Measurements from ENCODE around the gene GMPS. TPM values are rescaled to one million over a fixed set of nuclear protein-coding genes. Genes with fewer than 3 reads are reported as not detected.
A peak's percentile ranks its signal among the peaks of the same experiment; 100 is the strongest.
"Not testable (repeated sequence)": the region's sequence is repeated elsewhere in the genome, so short reads cannot be mapped to it uniquely, and the experiment has no call there.

GMPS gene
- total RNA-seq, 2 donors from 2014 or later = 29.3 to 39.6 TPM

DNA sequence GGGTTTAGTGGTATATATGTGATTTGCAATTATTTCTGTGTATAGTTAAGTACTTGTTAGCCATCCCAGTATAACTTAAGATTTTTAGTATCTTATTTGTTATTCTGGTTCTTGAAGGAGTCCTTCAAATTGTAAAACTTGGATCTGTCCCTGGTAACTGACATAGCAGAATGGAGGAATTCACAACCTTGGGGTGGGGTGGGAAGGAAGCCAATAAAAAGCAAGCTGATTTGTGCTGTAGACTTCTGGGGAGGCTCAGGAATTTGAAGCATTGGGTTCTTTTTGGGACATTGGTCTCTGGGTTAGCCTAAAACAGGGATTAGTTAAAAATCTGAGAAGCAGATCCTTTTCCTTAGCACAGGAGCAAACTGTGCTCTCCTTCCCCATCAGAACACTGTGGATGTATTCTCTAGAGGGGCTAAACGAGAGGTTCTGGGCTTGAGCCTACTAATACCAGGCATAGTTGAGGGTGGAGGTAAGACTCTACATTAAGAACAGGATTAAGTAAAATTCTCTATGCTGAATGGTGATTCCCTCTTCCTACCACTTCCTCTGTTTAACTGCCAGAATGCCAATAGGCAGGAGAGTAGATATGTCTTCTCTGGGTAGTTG lies 42.2 kb downstream of the GMPS start:
- intact Hi-C loops (cut with DNase I) = no loop called here

DNA sequence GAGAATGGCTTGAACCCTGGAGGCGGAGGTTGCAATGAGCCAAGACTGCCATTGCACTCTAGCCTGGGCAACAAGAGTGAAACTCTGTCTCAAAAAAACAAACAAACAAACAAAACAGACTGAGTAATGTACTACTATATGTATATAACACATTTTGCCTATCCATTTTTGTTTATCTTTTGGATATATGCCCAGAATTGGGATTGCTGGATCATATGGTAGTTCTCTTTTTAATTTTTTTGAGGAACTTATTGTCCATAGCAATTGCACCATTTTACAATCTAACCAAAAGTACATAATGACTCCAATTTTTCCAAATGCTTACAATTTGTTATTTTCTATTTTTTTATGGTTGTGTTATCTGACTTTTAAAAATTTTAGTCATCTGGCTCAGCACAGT lies 47.3 kb downstream of the GMPS start:
- intact Hi-C loops (cut with DNase I) = no loop called here
- DNase-seq (no peak), ATAC-seq (no peak)

More for the DNA sequence above, 42.2 kb downstream of the GMPS start:
- no peak for DNase-seq
- ATAC-seq = peak; percentile 19 to 44

DNA sequence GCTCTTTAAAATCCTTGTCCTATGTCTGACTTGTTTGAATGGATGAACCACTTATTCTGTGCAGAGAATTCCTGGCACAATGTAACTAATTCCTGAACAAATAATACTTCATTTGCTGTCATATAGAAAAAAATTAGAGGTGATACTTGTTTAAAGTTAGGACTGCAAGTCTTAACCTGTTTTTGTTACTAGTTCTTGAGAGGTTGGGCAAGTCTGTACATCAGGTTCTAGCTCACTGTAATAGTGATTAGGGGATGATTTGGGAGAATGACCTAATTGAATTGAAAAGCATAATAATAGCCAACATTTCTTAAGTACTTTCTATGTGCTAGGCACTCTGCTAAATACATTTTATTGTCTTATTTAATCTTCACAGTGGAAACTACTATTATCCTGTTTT lies 49.3 kb downstream of the GMPS start:
- no peak for ATAC-seq
- intact Hi-C loops (cut with DNase I) = no loop called here
- no peak for DNase-seq

DNA sequence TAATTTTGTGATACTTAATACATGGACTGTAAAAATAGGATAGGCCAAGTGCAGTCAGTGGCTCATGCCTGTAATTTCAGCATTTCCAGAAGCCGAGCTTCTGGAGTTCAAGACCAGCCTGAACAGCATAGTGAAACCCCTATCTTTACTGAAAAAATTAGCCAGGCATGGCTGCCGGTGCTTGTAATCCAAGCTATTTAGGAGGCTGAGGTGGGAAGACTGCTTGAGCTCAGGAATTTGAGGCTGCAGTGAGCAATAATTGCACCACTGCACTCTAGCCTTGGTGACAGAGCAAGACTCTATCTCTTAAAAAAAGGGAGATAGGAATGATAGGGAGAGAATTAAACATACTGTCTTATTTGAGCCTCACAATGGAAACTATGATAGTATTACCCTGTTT lies 51.0 kb downstream of the GMPS start:
- no peak for ATAC-seq
- intact Hi-C loops (cut with DNase I) = no loop called here

DNA sequence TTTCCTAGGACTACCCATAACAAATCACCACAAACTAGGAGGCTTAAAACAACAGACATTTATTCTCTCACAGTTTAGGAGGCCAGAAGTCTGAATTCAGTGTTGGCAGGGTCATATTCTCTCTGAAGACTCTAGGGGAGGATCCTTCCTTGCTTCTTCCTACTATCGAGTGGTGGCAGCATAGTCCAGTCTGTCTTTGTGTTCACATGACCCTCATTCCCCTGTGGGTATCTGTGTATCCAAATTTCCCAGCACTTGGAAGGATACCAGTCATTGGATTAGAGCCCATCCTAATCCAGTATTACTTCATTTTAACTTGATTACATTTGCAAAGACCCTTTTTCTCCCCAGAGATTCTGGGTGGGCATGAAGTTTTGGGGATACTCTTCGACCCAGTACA lies 63.8 kb downstream of the GMPS start:
- intact Hi-C loops (cut with DNase I) = no loop called here
- ATAC-seq (peak; percentile 61 to 92), DNase-seq (no peak)

More for the DNA sequence above, 51.0 kb downstream of the GMPS start:
- DNase-seq = no peak

DNA sequence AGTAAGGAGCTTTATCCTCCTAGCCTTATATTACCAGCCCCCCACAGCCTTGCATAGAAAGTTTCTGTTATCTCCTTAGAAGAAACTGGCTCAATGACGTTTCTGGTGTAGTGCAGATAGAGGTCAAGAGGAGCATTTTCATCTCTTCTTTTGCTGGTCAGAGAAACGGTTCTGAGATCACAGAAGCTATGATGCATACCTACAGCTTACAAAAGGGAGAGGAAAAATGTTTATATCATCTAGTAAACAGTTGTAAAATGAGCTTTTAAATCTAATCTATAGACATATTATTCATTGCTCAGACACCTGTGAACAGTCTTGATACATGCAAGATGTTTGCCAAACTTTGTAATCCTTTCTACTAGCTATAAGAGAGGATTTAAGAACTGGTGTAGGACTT lies 68.0 kb downstream of the GMPS start:
- intact Hi-C loops (cut with DNase I) = no loop called here
- DNase-seq = no peak
- ATAC-seq = no peak

DNA sequence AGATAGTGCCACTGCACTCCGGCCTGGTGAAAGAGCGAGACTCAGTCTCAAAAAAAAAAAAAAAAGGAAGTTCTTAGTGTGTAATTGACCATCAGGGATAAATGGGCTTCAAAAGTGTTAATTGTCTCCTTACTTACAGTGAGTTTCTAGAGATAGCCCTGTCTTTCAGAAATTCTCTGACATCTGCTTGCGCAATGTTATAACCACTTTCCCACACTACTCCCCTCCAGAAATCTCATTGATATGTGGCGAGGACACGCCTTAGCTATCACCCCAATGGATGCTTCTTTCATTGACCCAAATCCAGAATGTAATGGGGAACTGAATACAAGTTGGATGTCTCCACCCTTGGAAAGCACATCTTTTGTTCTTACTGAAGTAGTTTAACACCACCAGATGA lies 70.9 kb downstream of the GMPS start:
- DNase-seq = no peak
- ATAC-seq = no peak
- intact Hi-C loops (cut with DNase I) = no loop called here

DNA sequence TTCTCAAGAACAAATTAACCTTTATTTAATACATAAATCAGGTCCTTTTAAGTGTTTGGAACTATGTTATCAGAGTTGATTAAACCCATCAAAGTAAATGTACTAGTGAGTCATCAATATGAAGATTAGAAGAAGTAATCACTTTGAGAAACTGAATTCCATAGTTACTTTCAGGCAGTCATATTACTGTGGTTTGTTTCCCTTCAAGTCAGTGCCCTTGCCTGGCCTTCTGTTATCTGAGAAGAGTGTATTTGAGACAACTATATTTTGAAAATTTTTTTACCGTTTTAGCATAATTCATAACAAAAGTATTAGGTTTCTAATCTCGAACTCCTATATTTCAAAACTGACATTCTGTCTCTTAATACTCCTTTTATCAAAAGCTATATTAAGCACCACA lies 73.6 kb downstream of the GMPS start:
- DNase-seq (no peak), ATAC-seq (no peak)
- intact Hi-C loops (cut with DNase I) = no loop called here

DNA sequence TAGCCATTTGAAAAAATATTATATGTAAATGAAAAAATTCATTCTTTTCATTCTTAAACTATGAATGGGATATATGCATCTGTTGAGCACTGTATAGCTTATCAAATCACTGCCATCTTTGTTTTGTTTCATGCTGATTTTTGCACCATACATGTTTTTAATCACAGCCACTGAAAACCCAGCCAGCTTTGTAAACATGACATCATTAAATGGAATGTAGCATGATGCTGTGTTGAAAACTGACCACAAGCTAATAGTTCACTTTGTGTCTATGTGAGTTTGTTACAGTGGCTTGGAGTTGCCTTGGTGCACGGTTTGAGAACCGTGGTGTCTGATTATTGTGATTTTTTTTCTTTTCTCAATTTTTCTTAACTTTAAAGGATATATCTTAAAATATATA lies 75.7 kb downstream of the GMPS start:
- DNase-seq (no peak), ATAC-seq (peak in 1 of 2 donors; percentile 63)
- intact Hi-C loops (cut with DNase I) = no loop called here

DNA sequence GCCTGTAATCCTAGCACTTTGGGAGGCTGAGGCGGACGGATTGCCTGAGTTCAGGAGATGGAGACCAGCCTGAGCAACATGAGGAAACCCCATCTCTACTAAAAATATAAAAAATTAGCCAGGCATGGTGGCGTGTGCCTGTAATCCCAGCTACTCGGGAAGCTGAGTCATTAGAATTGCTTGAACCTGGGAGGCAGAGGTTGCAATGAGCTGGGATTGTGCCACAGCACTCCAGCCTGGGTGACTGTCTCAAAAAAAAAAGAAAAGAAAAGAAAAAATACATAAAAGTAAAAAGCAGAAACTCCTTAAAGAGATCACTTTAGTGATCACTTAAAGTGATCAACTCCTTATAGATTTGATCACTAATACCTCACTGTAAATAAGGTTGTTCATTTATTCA lies 78.0 kb downstream of the GMPS start:
- DNase-seq = no peak
- intact Hi-C loops (cut with DNase I) = no loop called here
- ATAC-seq = no peak

DNA sequence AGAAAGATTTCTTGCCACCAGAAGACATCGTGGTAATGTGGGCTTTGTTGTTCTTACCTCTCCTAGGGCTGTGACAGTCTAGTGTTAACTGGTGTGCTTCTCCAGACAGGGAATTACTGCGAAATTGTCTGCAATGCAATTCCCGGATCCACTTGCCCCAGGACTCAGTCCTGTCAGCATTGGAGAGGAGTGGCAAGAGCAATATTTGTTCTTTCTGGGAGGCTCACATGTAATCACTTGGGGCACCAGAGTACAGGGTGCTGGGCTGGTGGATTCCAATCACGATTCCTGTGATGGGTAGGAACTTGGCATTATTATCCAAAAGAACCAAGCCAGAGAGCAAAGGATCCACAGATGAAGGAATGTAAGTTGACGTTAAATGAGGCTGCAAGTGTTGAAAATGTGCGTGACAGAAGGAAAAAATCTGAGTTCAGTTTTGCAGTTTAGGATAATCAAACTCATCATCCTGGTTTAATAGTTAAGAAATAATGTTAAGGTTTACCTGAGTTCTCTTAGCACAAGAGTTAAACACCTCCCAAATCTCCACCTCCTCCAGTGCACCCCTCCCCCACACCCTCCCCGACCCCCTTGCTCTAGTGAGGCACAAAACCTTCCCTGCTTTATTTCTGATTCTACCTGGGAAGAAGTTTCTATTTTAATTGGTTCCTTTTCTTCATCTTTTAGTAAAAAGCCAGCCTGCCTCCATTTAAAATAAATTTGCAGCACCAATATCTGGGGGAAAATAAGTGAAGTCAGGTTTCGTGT lies 79.2 kb downstream of the GMPS start:
- intact Hi-C loops (cut with DNase I) = no loop called here
- DNase-seq (no peak), ATAC-seq (no peak)

DNA sequence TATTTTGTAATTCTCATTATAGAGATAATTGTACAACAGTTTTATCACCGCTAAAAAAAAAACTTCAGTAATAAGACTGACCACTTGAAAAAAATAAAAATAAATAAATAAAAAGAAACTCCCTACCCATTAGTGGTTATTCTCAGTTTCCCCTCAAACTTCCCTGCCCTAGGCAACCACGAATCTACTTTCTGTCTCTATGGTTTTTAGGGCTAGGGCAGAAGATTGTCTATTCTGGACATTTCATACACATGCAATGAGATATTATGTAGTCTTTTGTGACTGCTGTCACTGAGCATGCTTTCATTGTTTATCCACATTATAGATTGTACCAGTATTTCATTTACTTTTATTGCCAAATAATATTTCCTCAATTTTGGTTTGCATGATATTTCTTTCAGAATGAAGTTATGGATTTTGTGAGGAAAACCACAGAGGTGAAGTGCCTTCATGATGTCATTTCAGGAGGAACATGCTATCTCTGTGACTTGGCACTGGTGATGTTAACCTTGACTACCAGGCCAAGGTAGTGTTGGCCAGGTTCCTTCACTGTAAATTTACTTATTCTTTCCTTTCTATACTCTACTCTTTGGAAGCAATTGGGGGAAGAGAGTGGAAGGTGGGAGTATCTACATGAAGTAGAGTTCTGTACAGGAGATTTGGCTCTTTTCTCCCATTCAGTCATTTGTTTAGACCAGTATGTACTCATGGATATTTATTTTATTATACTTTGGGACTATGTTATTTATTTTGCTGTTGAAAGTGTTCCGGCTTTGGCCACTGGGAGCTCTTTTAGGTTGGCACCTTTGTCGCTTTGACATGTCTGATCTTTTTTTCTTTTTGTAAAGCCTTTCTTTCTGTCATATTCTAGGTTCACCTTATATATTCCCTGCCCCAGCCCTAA lies 86.3 kb downstream of the GMPS start:
- intact Hi-C loops (cut with DNase I) = no loop called here
- DNase-seq = no peak
- no peak for ATAC-seq

DNA sequence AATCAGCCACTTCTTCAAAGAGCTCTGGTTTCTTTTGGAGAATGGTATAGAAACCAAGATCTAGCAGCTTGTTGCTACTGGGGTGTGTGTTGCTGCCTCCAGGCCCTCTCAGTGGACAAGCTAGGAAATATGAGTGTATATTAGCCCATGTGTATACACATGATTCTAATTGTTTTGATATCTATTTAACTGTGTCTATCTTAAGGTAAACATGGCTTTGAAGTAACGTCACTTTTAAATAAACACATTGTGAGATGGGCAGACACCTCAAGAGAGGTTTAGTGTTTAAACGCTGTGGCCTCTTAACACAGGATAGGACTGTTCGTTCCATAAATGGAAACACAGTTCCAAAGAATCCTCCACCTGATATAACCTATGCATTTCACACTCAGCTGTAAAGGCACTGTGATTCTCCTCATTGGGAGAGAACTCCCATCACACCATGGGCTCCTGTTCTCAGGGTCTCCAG lies 87.0 kb downstream of the GMPS start:
- no peak for ATAC-seq
- no peak for DNase-seq
- intact Hi-C loops (cut with DNase I) = no loop called here

DNA sequence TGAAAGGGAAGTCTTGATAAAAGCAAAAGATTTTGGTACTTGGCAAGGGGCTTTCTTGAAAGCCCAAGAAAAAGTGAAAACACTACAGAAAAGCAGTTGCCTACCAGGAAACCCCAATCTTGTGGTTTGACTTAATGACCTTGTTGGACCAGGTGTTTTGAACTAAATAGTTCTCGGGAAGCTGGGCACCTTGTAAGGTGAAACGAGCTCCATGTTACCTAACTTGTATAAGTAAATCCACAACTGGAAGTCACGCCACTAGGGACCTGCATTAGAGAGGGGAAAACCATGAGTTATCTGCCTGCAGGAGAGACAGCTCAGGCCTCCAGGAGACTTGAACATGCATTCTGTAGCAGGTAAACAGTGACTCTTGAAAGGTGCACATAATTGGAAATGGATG lies 88.2 kb downstream of the GMPS start:
- ATAC-seq = no peak
- intact Hi-C loops (cut with DNase I) = no loop called here
- no peak for DNase-seq

DNA sequence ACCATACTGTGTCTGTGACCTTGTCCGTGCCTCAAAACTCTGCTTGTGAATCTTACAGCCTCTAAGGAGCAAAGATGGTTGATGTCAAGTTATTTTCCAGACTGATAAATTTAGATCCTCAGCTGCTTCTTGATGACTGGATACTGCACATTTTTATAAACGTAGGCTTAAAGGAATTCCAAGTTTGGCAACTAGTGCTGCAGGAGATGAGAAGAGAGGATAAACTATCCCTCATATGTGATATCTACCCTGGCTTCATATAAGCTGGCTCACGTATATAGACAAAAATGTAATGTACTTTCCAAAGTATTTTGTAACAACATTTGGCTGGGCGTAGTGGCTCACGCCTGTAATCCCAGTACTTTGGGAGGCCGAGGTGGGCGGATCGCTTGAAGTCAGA lies 89.6 kb downstream of the GMPS start:
- ATAC-seq (peak in 1 of 2 donors; percentile 65), DNase-seq (no peak)
- intact Hi-C loops (cut with DNase I) = no loop called here

DNA sequence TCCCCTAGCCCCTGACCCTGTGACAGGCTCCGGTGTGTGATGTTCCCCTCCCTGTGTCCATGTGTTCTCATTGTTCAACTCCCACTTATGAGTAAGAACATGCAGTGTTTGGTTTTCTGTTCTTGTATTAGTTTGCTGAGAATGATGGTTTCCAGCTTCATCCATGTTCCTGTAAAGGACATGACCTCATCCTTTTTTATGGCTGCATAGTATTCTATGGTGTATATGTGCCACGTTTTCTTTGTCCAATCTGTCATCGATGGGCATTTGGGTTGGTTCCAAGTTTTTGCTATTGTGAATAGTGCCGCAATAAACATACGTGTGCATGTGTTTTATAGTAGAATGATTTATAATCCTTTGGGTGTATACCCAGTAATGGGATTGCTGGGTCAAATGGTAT lies 90.6 kb downstream of the GMPS start:
- intact Hi-C loops (cut with DNase I); ATAC-seq; DNase-seq: not testable (repeated sequence)

DNA sequence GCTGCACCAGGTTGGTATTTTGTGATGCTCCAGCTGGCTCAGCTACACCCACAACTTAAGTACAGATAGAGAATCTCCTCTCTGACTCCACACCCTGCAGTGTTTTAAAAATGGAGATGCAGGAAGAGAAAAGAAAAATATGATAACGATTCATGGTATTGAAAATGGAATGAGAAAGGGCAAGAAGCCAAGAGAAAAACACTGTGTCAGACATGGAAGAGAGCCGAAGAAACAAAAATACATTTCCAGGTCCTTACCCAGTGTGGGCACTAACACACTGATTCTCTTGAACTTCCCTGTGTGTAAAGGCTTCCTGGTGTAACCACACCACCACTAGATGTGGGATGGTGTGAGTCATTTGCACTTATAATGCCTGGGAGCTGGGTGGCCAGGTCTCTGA lies 93.1 kb downstream of the GMPS start:
- ATAC-seq = no peak
- intact Hi-C loops (cut with DNase I) = no loop called here
- DNase-seq = no peak

DNA sequence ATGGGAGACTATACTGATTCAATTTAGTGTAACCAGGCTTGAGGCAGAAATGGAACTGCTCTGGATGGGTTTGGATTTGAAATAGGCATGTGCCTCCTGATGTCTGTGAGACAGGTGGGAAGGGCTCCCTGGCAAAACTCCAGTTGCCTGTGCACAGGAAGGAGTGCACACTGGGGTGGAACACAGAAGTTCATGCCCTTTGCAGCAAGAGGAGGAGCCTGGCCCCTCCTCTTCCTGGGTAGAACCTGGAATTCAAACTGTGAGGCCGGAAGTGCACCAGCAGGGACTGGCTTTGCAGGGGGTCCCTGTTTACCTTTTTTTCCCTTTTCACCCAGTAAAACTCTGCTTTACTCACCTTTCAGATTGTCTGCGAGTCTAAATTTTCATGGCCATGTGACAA lies 99.9 kb downstream of the GMPS start:
- no peak for DNase-seq
- intact Hi-C loops (cut with DNase I) = no loop called here
- no peak for ATAC-seq

DNA sequence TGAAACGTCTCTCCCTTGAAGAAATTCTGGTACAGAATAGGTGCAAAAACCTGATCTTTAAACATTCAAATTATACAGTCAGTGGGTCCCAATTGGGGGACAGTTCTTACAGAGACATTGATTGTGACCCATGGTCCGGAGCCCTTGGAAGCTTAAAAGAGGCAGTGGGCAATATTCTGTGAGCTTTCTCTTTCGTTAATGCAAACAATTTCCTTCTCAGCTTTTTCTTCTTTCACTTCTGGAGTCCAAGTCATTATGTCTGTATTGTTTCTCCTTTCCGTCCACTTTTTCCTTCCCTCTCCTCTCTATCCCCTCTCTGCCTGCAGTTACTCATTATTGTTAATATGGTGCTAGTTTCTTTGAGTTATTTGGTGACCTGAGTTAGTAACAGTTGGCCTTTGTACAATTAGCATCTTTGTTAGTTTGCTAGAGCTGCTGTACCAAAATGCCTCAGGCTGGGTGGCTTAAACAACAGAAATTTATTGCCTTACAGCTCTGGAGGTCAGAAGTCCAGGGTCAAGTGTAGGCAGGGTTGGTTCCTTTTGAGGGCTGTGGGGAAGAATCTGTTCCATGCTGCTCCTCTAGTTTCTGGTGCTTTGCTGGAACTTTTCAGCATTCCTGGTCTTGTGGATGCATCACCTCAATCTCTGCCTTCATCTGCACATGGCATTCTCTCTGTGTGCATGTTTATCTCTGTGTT lies 102.6 kb downstream of the GMPS start:
- ATAC-seq (no peak), DNase-seq (no peak)
- intact Hi-C loops (cut with DNase I) = no loop called here
